GM19438 (cell line): ENCODE data around the gene TMEM156.

ENCODE experiments used
- ATAC-seq: cut with Tn5 transposase; IDR thresholded peaks from one replicate; pipeline ENCODE4 v1.9.1; 2021; ENCODE audit warnings: low read depth; ENCODE audit not compliant: unreplicated experiment

Gene TMEM156

DNA sequence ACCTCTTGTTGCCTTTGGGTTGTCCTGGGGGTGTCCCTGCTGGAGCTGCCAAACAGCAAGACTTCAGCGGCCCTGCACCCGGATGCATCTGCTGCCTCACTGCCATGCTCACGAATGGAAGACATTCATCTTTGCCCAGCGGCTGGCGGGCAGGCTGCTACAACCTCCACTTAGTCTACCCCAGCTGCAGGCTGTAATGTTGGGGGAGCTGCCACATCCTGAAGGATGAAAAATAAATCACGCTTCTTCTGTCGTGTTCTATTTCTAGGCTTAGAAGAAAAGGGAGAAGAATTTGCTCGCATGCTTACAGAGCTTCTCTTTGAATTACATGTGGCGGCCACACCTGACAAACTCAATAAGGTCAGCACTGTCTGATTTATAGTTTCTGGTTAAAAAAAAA is 103.2 kb downstream of the TMEM156 start:
- no peak for ATAC-seq

DNA sequence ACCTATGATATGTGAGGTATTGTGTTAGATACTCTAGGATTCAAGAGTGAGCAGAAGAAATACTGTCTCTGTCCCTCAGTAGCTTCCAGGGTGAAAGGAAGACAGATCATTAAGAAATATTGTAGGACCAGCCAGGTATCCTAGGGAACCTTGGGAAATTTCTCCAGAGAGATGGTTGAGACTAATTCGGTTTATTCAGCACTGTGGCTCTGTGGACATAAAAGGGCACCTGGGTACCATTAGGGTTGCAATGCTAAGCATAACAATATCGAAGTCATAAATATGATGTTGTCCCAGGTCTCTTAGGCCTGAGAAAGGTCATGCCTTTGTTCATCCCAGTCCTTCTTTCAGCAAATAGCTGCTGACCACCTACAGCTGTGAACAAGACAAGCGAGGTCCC is 103.6 kb downstream of the TMEM156 start:
- ATAC-seq: no peak

DNA sequence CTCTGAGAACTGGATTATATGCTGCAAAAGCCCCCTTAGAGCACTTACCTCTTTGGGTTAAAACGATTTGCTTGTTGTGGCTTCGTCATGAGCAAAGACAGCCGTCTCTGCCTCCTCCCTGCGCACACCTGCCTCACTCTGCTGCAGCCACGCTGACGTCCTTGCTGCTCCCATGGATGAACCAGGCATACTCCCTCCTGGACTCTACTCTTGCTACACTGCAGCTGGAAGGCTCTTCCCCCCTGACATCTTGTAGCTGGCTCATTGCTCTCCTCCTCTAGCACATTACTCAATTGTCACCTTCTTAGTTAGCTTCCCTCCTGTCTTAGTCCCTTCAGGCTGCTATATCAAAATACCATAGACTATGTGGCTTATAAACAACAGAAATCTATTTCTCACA is 105.3 kb downstream of the TMEM156 start:
- ATAC-seq: no peak

DNA sequence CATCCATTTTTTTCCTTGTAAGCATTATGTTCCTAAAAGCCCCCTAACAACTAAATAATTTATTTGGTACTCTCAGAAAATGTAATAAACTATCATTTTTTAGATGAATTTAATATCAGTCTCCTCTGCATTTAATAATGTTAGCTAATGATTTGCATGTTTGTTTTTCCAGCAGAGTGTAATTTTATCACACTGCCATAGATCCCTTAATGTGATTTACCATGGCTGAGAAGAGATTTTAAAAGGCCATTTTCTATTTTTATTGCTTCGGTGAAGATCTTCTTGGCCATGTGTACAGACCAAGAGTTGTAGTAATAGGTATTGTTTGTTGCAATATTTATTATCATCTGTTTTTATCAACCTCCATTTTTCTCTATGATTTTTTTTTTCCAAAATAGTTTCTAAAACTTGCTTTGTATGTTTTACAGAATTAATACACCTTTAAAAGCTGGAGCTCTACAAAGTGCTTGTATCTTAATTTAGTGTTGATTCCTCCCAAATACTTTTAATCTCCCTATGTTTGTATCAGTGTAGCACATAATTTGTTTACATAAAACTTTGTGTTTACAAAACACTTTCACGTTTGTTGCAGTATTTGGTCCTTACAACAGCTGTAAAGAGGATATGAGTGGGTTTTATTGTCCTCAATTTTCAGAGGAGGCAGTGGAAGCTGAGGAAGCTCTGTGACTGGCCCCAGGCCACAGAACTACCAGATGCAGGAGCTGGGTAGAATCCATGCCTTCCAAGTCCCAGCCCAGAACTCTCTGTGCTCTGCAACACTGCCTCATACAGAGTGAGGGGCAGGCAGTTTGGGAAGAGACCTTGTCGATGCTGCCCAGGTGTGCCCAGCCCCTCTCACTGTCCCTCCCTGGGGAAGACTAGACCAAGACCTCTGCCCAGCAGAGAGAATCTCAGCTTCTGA is 106.5 kb downstream of the TMEM156 start:
- ATAC-seq: no peak

DNA sequence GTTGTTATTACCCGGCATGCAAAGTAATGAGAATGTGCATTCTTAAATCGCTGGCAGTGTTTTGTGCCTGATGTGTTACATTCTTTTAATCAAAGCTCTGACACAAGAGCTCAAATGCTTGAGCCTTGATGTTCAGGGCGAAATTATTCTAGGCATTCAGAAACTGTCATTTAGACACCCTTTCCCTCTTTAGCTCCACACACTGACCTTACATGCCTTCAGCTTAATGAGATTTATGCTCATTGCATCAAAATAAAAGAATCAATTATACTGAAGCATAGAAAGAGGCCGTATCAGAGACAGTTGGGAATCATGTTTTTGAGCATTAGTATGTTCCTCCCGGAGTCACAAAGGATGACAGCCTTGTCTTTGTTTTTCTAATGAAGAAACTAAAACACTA is 107.9 kb downstream of the TMEM156 start:
- no peak for ATAC-seq

DNA sequence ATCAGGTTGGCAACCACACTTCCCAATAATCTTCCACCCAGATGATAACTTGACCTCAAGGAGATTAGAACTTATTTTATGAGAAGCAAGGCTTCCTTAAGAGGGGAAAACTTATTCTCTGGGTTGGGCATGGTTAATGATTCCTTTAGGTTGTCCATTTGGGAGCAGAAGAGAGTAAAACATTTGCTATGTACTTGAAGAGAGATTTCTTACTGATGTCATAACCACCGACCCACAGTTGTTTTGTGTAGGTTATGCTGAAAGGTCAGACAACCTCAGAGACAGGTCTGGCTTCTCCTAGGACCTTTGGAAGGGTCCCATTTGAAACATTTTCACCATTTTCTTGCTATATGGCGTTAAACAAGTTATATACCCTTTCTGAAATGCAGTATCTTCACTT is 108.5 kb downstream of the TMEM156 start:
- ATAC-seq: no peak

DNA sequence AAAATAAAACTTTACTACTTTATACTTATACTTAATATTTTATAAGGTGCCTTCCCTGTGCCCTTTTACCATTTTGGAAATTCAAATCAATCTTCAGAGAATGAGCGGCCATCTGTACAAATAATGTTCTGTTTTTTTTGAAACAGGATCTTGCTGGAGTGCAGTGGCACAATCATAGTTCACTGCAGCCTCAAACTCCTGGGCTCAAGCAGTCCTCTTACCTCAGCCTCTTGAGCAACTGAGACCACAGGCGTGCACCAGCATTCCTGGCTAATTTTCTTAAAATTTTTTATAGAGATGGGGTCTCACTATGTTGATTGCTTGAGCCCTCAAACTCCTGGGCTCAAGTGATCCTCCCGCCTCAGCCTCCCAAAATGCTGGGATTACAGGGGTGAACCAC is 111.1 kb downstream of the TMEM156 start:
- ATAC-seq: no peak

DNA sequence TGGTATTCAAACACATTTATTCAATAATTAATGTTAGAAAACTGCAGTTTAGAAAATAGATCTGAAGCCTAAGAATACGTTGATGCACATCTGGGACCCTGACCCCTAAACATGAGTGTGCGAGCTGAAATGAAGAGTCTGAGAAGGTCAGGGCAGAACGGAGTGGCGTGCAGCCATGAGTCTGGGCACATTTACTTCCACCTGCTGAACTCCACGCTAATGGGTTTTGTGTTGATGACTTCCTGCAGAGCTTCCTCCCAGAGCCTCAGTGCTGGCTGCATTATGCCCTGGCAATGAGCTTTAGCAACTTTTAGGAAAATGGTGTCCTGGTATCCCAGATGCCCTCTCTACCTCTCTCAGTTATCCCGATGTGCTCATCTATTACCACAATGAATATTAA is 111.5 kb downstream of the TMEM156 start:
- no peak for ATAC-seq

DNA sequence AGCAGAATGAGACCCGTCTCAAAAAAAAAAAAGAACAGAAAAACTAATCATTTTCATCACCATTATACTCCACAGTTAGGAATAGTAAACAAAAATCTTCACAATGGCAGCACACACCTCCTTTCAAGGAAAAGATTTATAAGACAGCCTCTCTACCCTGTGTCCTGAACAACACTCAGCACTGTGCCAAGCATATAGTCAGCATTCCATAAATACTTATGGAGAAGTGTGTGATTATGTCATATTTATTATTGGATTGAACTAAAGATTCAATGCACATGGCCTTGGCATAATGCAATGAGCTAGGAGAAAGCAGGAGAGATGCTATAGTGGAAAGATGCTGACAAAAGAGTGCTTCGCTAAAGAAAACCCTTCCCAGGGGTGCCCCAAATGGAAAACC is 112.0 kb downstream of the TMEM156 start:
- ATAC-seq: no peak

DNA sequence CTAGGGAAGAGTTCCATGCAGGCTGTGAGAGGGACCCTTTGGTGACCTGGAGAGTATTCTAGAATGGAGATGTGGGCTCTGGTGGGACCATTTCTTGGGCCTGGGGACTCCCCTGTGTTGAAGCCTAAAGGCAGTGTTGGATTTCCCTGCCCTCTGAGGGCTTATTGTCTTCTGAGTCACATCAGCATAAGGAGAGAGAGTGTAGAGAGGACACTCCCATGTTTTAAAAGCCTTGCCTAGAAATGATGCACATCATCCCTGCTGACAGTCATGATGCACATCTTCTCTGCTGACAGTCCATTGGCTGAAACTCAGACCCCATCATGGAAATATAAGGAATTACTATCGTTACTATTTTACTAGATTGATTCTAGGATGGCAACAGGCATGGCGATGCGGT is 112.7 kb downstream of the TMEM156 start:
- ATAC-seq: no peak

DNA sequence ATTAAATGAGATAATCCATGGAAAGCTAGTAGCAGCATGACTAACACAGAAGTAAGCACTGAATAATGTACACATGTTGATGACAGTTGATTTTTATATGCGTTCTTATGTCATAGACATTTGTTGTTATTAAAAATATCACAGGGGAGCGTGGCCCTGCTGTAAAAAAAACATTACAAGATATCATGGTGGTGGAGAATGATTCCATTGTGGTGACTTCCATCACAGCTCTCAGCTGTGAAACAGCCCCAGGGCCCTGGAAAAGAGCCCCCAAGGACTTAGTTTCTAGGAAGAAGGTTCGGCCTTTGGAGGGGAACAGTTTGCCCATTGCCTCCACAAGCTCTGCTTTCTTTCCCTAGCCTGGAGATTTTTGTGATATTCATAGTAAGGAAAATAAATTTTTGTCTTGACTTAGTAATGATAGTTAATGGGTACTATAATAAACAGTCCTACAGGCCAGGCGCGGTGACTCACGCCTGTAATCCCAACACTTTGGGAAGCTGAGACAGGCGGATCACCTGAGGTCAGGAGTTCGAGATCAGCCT is 114.7 kb downstream of the TMEM156 start:
- no peak for ATAC-seq
